GM19438 (cell line): Measurements from ENCODE around the gene CHI3L2.

Experiments
- ATAC-seq: cut with Tn5 transposase; IDR thresholded peaks from one replicate; pipeline ENCODE4 v1.9.1; 2021; ENCODE audit warnings: low read depth; ENCODE audit not compliant: unreplicated experiment

CHI3L2 gene

GRCh38 chr1:111242805-111243523 lies 15.5 kb downstream of the CHI3L2 start:
- ATAC-seq: no peak

- ATAC-seq: no peak
Observed at GRCh38 chr1:111247125-111247838, 19.8 kb downstream of the CHI3L2 start.

- ATAC-seq: no peak
Observed at GRCh38 chr1:111249960-111250359, 22.4 kb downstream of the CHI3L2 start.

- ATAC-seq: no peak
Observed at GRCh38 chr1:111251570-111251969, 24.1 kb downstream of the CHI3L2 start.

GRCh38 chr1:111252786-111253185 lies 25.3 kb downstream of the CHI3L2 start:
- ATAC-seq: no peak

GRCh38 chr1:111253876-111254275 lies 26.4 kb downstream of the CHI3L2 start:
- no peak for ATAC-seq

- ATAC-seq: no peak
Observed at GRCh38 chr1:111256988-111257658, 29.6 kb downstream of the CHI3L2 start.

GRCh38 chr1:111267801-111268508 lies 40.4 kb downstream of the CHI3L2 start:
- ATAC-seq: no peak

GRCh38 chr1:111269825-111270406 lies 42.4 kb downstream of the CHI3L2 start:
- ATAC-seq: no peak

- ATAC-seq: no peak
Observed at GRCh38 chr1:111270771-111271463, 43.4 kb downstream of the CHI3L2 start.

- ATAC-seq: no peak
Observed at GRCh38 chr1:111271464-111271801, 43.9 kb downstream of the CHI3L2 start.

- ATAC-seq: no peak
Observed at GRCh38 chr1:111272081-111272480, 44.6 kb downstream of the CHI3L2 start.

- ATAC-seq: no peak
Observed at GRCh38 chr1:111274653-111275052, 47.1 kb downstream of the CHI3L2 start.

GRCh38 chr1:111275079-111275478 lies 47.6 kb downstream of the CHI3L2 start:
- ATAC-seq: no peak

GRCh38 chr1:111275780-111276433 lies 48.4 kb downstream of the CHI3L2 start:
- ATAC-seq: no peak

GRCh38 chr1:111279144-111279543 lies 51.6 kb downstream of the CHI3L2 start:
- ATAC-seq: no peak

- no peak for ATAC-seq
Observed at GRCh38 chr1:111280267-111280666, 52.8 kb downstream of the CHI3L2 start.

GRCh38 chr1:111281411-111281810 lies 53.9 kb downstream of the CHI3L2 start:
- ATAC-seq: no peak

GRCh38 chr1:111283838-111284237 lies 56.3 kb downstream of the CHI3L2 start:
- no peak for ATAC-seq

- ATAC-seq: no peak
Observed at GRCh38 chr1:111285879-111286278, 58.4 kb downstream of the CHI3L2 start.
